HepG2 (cell line): ENCODE data around the gene TAF1B. TPM values are rescaled to one million over a fixed set of nuclear protein-coding genes. Genes with fewer than 3 reads are reported as not detected.

Source experiments
- ATAC-seq: fragments of 200-7000 bp; cut with Tn5 transposase; 3 replicates; pipeline ENCODE4 v1.9.1; 2020; ENCODE audit warnings: mild to moderate bottlenecking, moderate library complexity
- BruUV-seq: library from RNA; stranded (reverse); fragments of 400-500 nt; replicated peaks from 2 replicates; lab custom pipeline; 2021; lab: Mats Ljungman, UMichigan
- CTCF ChIA-PET: fragments of 300-600 bp; formaldehyde crosslinking; extraction: SDS; loops from one replicate; lab custom pipeline; 2021; ENCODE audit warnings: low total read pairs, inconsistent platforms, low intra/inter-chr PET ratio; lab: Yijun Ruan, JAX
- POLR2A ChIA-PET: fragments of 350-600 bp; sonication (Branson Sonifier 250); formaldehyde crosslinking; loops from one replicate; lab custom pipeline; 2020; ENCODE audit warnings: antibody characterized with exemption, inconsistent platforms; lab: Yijun Ruan, JAX
- DNase-seq: peaks from one replicate; pipeline ENCODE4 v3.0.0-alpha.2; 2015; ENCODE audit warnings: low spot score
- FAIRE-seq: peaks from 3 replicates; lab custom pipeline; 2011; peaks lifted over from hg19 to GRCh38; lab: Jason Lieb, UNC
- H2AFZ ChIP-seq: one replicate; pipeline ENCODE4 v1.6.1; 2011; ENCODE audit warnings: low read length, inconsistent platforms
- H3K27ac ChIP-seq: fragments of 300-600 bp; 3 replicates; pipeline ENCODE4 v1.8.0; 2011; ENCODE audit warnings: mixed run types, mild to moderate bottlenecking, mixed read lengths, low read length, inconsistent platforms; ENCODE audit not compliant: insufficient read depth; ENCODE audit errors: extremely low read length
- H3K27me3 ChIP-seq, 2 experiments: fragments of 200-600 bp in 1 of 2; 2 replicates in 1 of 2; 3 replicates in 1 of 2; pipeline versions ENCODE4 v1.6.0 to v1.8.0; 2011; ENCODE audit warnings: low read length in 2 of 2, mild to moderate bottlenecking in 2 of 2, moderate library complexity in 2 of 2, inconsistent platforms in 1 of 2; ENCODE audit not compliant: insufficient read depth in 2 of 2, control insufficient read depth in 1 of 2
- H3K36me3 ChIP-seq, 2 experiments: fragments of 200-600 bp in 1 of 2; replicated peaks in 1 of 2; 2 replicates in 1 of 2; 3 replicates in 1 of 2; pipeline versions ENCODE4 v1.5.1 to v1.8.0; 2011; ENCODE audit warnings: low read length in 2 of 2, inconsistent platforms in 1 of 2; ENCODE audit not compliant: insufficient read depth in 2 of 2, control insufficient read depth in 1 of 2
- H3K4me1 ChIP-seq: 2 replicates; pipeline ENCODE4 v1.5.1; 2012; ENCODE audit warnings: low read length, inconsistent platforms; ENCODE audit not compliant: insufficient read depth
- H3K4me2 ChIP-seq: 2 replicates; pipeline ENCODE4 v1.6.0; 2011; ENCODE audit warnings: low read depth, low read length, inconsistent platforms
- H3K4me3 ChIP-seq, 3 experiments: fragments of 200-600 bp in 1 of 3; sonication (generic), shearing (Covaris generic) in 1 of 3; replicated peaks in 1 of 3; 2 replicates each; pipeline ENCODE4 v1.5.1; 2011 to 2016; ENCODE audit warnings: low read length in 3 of 3, inconsistent platforms in 2 of 3, low read depth in 2 of 3, mild to moderate bottlenecking in 2 of 3, control low read depth in 1 of 3, mixed read lengths in 1 of 3; ENCODE audit not compliant: insufficient read depth in 1 of 3
- H3K79me2 ChIP-seq: one replicate; pipeline ENCODE4 v1.6.1; 2011; ENCODE audit warnings: low read length, inconsistent platforms; ENCODE audit not compliant: insufficient read depth
- H3K9ac ChIP-seq: 2 replicates; pipeline ENCODE4 v1.6.0; 2011; ENCODE audit warnings: mild to moderate bottlenecking, low read depth, low read length, inconsistent platforms; ENCODE audit not compliant: insufficient read depth
- H3K9me3 ChIP-seq: 2 replicates; pipeline ENCODE4 v1.5.1; 2012; ENCODE audit warnings: mild to moderate bottlenecking, low read length
- H4K20me1 ChIP-seq: 2 replicates; pipeline ENCODE4 v1.6.0; 2011; ENCODE audit warnings: inconsistent platforms, mild to moderate bottlenecking, low read length, moderate library complexity; ENCODE audit not compliant: insufficient read depth
- BCL3 ChIP-seq: sonication (generic); formaldehyde crosslinking; IDR thresholded peaks from 2 replicates; pipeline ENCODE4 v1.5.1; 2020; ENCODE audit warnings: mild to moderate bottlenecking, missing genetic modification reagents, moderate library complexity
- BCLAF1 ChIP-seq: fragments of 450-650 bp; IDR thresholded peaks from 2 replicates; pipeline ENCODE4 v1.6.1; 2017; ENCODE audit warnings: mild to moderate bottlenecking
- CC2D1A ChIP-seq: sonication (generic); formaldehyde crosslinking; IDR thresholded peaks from 2 replicates; pipeline ENCODE4 v1.8.1; 2023; ENCODE audit warnings: mild to moderate bottlenecking, missing genetic modification reagents
- GABPB1 ChIP-seq: IDR thresholded peaks from 2 replicates; pipeline ENCODE4 v1.6.1; 2016; ENCODE audit warnings: mild to moderate bottlenecking, missing genetic modification reagents, moderate library complexity, missing compliant biosample characterization
- HDAC6 ChIP-seq: fragments of 200-600 bp; sonication (generic); IDR thresholded peaks from 2 replicates; pipeline ENCODE4 v1.7.0; 2017; ENCODE audit warnings: mild to moderate bottlenecking, antibody characterized with exemption, low read length, low read depth
- KLF12 ChIP-seq: sonication (generic); formaldehyde crosslinking; IDR thresholded peaks from 2 replicates; pipeline ENCODE4 v1.4.0; 2020; ENCODE audit warnings: missing genetic modification reagents, borderline replicate concordance
- PHF21A ChIP-seq: sonication (generic); formaldehyde crosslinking; IDR thresholded peaks from 2 replicates; pipeline ENCODE4 v1.5.0; 2020; ENCODE audit warnings: mild to moderate bottlenecking, missing genetic modification reagents
- SIX4 ChIP-seq: sonication (generic); formaldehyde crosslinking; IDR thresholded peaks from 2 replicates; pipeline ENCODE4 v1.4.0; 2020; ENCODE audit warnings: missing genetic modification reagents
- SKI ChIP-seq: fragments of 450-650 bp; IDR thresholded peaks from one replicate; pipeline ENCODE4 v1.6.1; 2018; ENCODE audit warnings: mild to moderate bottlenecking; ENCODE audit not compliant: partially characterized antibody
- WGBS: methylation state at CpG from one replicate; pipeline ENCODE4 v1.1.6; 2017; ENCODE audit warnings: low lambda C conversion rate; 5-methylcytosine and 5-hydroxymethylcytosine counted together
- in situ Hi-C: cut with HindIII; loops from 2 replicates; pipeline ENCODE4 v1.10.0; 2017; ENCODE audit warnings: low pct_unique_long_range_greater_than_20kb; ENCODE audit not compliant: extremely low pct_ligation_motif_present
- intact Hi-C: fragments of 100-400 bp; cut with micrococcal nuclease; formaldehyde crosslinking; loops from one replicate; pipeline ENCODE4 v1.10.0; 2022; ENCODE audit not compliant: unreplicated experiment
- polyA plus RNA-seq, 8 experiments: library from polyadenylated mRNA; depleted of rRNA in 3 of 8; stranded (reverse) in 7 of 8; unstranded in 1 of 8; fragments of >200 nt; fragmentation: Illumina TruSeq in 4 of 8; extraction: Trizol in 4 of 8; gene quantifications; 2 replicates each; pipeline versions ENCODE4 v1.2.1 to v1.2.3, GENCODE V29; 2011 to 2016; ENCODE audit warnings: low read depth in 4 of 8, missing spikeins in 1 of 8, mixed read lengths in 1 of 8; ENCODE audit not compliant: insufficient read depth in 1 of 8
- total RNA-seq, 5 experiments: library from RNA; depleted of rRNA; stranded (reverse); fragments of >200 nt; fragmentation: Illumina TruSeq; extraction: Trizol; gene quantifications; 2 replicates each; pipeline ENCODE4 v1.2.3, GENCODE V29; 2016; ENCODE audit warnings: low read depth in 1 of 5
- TF ChIP-seq, protein P1 (sequence below): sonication (generic); formaldehyde crosslinking; conservative IDR thresholded peaks from 2 replicates; pipeline ENCODE4 v1.8.0; 2022; ENCODE audit warnings: low read depth, missing genetic modification reagents
- TF ChIP-seq, protein P2 (sequence below): sonication (generic); formaldehyde crosslinking; IDR thresholded peaks from 2 replicates; pipeline ENCODE4 v1.9.0; 2021; ENCODE audit warnings: missing genetic modification reagents, borderline replicate concordance
- TF ChIP-seq, protein P3 (sequence below): IDR thresholded peaks from 2 replicates; pipeline ENCODE4 v1.6.1; 2016; ENCODE audit warnings: missing genetic modification reagents, missing compliant biosample characterization

TAF1B gene
- total and polyA plus RNA-seq, 2 of the 13 experiments (the other 11 are each of a cell fraction or from before 2014, with no cell fraction given) = 13.3 to 27.7 TPM

DNA sequence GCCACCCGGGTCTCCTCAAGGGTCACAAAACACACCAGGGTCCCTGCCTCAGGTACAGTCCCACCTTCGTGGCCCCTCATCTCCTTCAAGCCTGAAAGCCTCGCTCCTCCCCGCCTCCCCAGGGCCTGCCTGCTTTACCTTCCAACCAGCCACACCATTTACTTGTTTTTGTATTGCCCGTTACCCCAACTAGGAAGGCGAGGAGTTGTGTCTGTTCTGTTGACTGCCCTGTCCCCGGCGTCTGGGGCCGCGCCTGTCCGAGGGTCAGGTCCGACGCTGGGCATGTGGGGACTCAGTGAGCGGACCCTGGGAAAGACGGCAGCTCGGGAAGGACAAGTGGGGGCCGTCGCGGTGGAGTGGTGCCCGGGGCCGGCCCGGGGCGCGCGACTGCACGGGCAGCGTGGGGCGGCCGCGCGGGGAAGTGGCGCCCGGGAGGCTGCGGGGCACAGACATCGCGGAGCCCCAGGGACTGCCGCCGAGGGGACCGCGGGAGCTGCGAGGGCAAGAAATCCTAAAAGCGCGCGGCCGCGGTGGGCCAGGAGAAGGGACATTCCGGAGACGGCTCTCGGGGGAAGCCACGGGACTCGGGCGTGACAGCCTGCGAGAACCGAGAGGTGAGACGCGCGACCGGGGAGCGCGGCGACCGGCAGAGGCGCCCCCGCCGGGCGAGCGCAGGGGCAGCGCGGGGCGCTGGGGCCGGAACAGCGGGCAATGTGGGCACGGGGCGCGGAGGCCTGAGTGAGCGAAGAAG, 107.4 kb downstream of the TAF1B start (continued):
- TF ChIP-seq BCL3 (CRISPR knock-in tag) (peak; percentile 85; the same call in 1 of the 2 replicates), SKI (peak; percentile 27)

DNA sequence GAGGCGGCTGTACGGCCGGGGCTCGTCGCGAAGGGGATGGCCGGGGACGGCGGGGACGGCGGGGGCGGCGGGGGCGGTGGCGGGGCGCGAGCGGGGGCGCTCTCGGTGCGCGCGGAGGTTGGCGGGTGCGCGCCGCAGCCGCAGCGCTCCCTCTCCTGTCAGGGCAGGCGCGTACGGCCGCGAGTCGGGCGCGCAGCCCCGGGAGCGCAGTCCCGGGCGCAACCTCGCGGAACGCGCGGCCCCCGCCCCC, 107.9 kb downstream of the TAF1B start:
- POLR2A ChIA-PET = interaction anchor here (1.2 to 1.6 kb wide), 2 partner anchors 9 to 108 kb away, joined by 4 read pairs; partner anchors contain the start of gene TAF1B
- Histone ChIP-seq H4K20me1 (no peaks in the 10 kb centered on the region), H3K79me2 (peaks cover 4% of the 10 kb centered on the region), H3K36me3 (peaks cover 4 to 11% of the 10 kb centered on the region in 2 experiments; a peak in 4 of 5 replicates), H3K27ac (peak overlapping the region; percentile 68), H3K4me3 (peak overlapping the region; percentile 83 to 94 (median 84)), H3K4me2 (peak overlapping the region; percentile 92), H3K9me3 (no peaks in the 10 kb centered on the region), H3K4me1 (peaks cover 71% of the 10 kb centered on the region), H3K27me3 (peaks cover 0 to 9% of the 10 kb centered on the region in 2 experiments; a peak in 2 of 5 replicates), H2AFZ (no peak overlapping the region), H3K9ac (peak overlapping the region; percentile 65)
- in situ Hi-C loops (no loop called here), intact Hi-C loops (loop anchor here (5.0 kb wide), 2 partner anchors 139 to 171 kb away; partner anchors contain the start of gene RRM2)
- WGBS = 2% methylated on average over 27 of the region's 47 CpGs
- BruUV-seq = no TSS peak
- DNase-seq (no peak), ATAC-seq (no peak; the same call in 2 of the 3 replicates), FAIRE-seq (no peak)
- CTCF ChIA-PET = no interaction called here
- TF ChIP-seq HDAC6 = no peak
- no peak for TF ChIP-seq BCLAF1
- TF ChIP-seq PHF21A = 0 out of 2 replicates have a peak, but pooled peaks have one; percentile 11
- TF ChIP-seq SIX4 (CRISPR knock-in tag) = no peak
- TF ChIP-seq, protein P1, sequence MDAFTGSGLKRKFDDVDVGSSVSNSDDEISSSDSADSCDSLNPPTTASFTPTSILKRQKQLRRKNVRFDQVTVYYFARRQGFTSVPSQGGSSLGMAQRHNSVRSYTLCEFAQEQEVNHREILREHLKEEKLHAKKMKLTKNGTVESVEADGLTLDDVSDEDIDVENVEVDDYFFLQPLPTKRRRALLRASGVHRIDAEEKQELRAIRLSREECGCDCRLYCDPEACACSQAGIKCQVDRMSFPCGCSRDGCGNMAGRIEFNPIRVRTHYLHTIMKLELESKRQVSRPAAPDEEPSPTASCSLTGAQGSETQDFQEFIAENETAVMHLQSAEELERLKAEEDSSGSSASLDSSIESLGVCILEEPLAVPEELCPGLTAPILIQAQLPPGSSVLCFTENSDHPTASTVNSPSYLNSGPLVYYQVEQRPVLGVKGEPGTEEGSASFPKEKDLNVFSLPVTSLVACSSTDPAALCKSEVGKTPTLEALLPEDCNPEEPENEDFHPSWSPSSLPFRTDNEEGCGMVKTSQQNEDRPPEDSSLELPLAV (CRISPR knock-in tag) = no peak
- TF ChIP-seq CC2D1A = no peak
- TF ChIP-seq, protein P2, sequence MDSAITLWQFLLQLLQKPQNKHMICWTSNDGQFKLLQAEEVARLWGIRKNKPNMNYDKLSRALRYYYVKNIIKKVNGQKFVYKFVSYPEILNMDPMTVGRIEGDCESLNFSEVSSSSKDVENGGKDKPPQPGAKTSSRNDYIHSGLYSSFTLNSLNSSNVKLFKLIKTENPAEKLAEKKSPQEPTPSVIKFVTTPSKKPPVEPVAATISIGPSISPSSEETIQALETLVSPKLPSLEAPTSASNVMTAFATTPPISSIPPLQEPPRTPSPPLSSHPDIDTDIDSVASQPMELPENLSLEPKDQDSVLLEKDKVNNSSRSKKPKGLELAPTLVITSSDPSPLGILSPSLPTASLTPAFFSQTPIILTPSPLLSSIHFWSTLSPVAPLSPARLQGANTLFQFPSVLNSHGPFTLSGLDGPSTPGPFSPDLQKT (CRISPR knock-in tag) = no peak
- TF ChIP-seq, protein P3, sequence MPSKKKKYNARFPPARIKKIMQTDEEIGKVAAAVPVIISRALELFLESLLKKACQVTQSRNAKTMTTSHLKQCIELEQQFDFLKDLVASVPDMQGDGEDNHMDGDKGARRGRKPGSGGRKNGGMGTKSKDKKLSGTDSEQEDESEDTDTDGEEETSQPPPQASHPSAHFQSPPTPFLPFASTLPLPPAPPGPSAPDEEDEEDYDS (CRISPR knock-in tag) = no peak
- 0 out of 2 replicates have a peak, but pooled peaks have one; percentile 9 for TF ChIP-seq GABPB1 (CRISPR knock-in tag)
- no peak for TF ChIP-seq KLF12 (CRISPR knock-in tag)
